SK-N-SH (cell line): ENCODE measurements around the gene DCAF11.

Experiments
- MEF2A ChIP-seq: IDR thresholded peaks from 2 replicates; pipeline ENCODE4 v1.4.0; 2012; ENCODE audit warnings: low read depth, borderline replicate concordance
- MXI1 ChIP-seq: IDR thresholded peaks from 2 replicates; pipeline ENCODE4 v1.6.1; 2012; ENCODE audit warnings: mild to moderate bottlenecking, low read depth, low read length, improper control_type of control experiment
- NFIC ChIP-seq: IDR thresholded peaks from 2 replicates; pipeline ENCODE4 v1.4.0; 2012; ENCODE audit warnings: borderline replicate concordance
- POLR2AphosphoS5 ChIP-seq: IDR thresholded peaks from 2 replicates; pipeline ENCODE4 v1.6.1; 2012; ENCODE audit warnings: low read depth, low read length
- RAD21 ChIP-seq: IDR thresholded peaks from 2 replicates; pipeline ENCODE4 v1.6.1; 2012; ENCODE audit warnings: mild to moderate bottlenecking, low read length
- RFX5 ChIP-seq: IDR thresholded peaks from 2 replicates; pipeline ENCODE4 v1.6.1; 2012; ENCODE audit warnings: mild to moderate bottlenecking, improper control_type of control experiment, low read length
- TAF1 ChIP-seq: IDR thresholded peaks from 2 replicates; pipeline ENCODE4 v1.6.1; 2012; ENCODE audit warnings: low read depth, mild to moderate bottlenecking, low read length, moderate library complexity, borderline replicate concordance
- YY1 ChIP-seq: IDR thresholded peaks from 2 replicates; pipeline ENCODE4 v1.4.0; 2012; ENCODE audit warnings: low read depth, mild to moderate bottlenecking
- TF ChIP-seq, protein P1 (sequence below): fragments of 200-600 bp; sonication (generic); IDR thresholded peaks from 2 replicates; pipeline ENCODE4 v1.6.1; 2017; ENCODE audit warnings: antibody characterized with exemption, mild to moderate bottlenecking, moderate library complexity
- TF ChIP-seq, protein P2 (sequence below): fragments of 150-350 bp; IDR thresholded peaks from 2 replicates; pipeline ENCODE4 v1.6.1; 2016; ENCODE audit warnings: mild to moderate bottlenecking, low read depth, low read length
- TF ChIP-seq, protein P3 (sequence below): IDR thresholded peaks from 2 replicates; pipeline ENCODE4 v1.4.0; 2012; ENCODE audit warnings: low read depth

GRCh38 chr14:24086193-24086955, 28.2 kb upstream of the DCAF11 start:
- TF ChIP-seq TAF1, result no peak
- no peak for TF ChIP-seq POLR2AphosphoS5
- TF ChIP-seq, protein P1, sequence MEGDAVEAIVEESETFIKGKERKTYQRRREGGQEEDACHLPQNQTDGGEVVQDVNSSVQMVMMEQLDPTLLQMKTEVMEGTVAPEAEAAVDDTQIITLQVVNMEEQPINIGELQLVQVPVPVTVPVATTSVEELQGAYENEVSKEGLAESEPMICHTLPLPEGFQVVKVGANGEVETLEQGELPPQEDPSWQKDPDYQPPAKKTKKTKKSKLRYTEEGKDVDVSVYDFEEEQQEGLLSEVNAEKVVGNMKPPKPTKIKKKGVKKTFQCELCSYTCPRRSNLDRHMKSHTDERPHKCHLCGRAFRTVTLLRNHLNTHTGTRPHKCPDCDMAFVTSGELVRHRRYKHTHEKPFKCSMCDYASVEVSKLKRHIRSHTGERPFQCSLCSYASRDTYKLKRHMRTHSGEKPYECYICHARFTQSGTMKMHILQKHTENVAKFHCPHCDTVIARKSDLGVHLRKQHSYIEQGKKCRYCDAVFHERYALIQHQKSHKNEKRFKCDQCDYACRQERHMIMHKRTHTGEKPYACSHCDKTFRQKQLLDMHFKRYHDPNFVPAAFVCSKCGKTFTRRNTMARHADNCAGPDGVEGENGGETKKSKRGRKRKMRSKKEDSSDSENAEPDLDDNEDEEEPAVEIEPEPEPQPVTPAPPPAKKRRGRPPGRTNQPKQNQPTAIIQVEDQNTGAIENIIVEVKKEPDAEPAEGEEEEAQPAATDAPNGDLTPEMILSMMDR, result no peak
- TF ChIP-seq RFX5, result no peak
- TF ChIP-seq RAD21, result no peak
- TF ChIP-seq, protein P2, sequence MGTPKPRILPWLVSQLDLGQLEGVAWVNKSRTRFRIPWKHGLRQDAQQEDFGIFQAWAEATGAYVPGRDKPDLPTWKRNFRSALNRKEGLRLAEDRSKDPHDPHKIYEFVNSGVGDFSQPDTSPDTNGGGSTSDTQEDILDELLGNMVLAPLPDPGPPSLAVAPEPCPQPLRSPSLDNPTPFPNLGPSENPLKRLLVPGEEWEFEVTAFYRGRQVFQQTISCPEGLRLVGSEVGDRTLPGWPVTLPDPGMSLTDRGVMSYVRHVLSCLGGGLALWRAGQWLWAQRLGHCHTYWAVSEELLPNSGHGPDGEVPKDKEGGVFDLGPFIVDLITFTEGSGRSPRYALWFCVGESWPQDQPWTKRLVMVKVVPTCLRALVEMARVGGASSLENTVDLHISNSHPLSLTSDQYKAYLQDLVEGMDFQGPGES, result no peak
- no peak for TF ChIP-seq NFIC
- no peak for TF ChIP-seq MXI1
- TF ChIP-seq MEF2A, result no peak
- TF ChIP-seq YY1, result no peak
- TF ChIP-seq, protein P3, sequence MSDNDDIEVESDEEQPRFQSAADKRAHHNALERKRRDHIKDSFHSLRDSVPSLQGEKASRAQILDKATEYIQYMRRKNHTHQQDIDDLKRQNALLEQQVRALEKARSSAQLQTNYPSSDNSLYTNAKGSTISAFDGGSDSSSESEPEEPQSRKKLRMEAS, result no peak
